H1 (cell line): ENCODE measurements around the gene NOL9. TPM values are rescaled to one million over a fixed set of nuclear protein-coding genes. Genes with fewer than 3 reads are reported as not detected.

Experiments
- ATF3 ChIP-seq: IDR thresholded peaks from 2 replicates; pipeline ENCODE4 v1.6.1; 2011; ENCODE audit warnings: low read depth, mild to moderate bottlenecking, low read length; ENCODE audit not compliant: insufficient read depth
- BCL11A ChIP-seq, 2 experiments: IDR thresholded peaks; one replicate each; pipeline ENCODE4 v1.6.1; 2011; ENCODE audit warnings: low read depth in 2 of 2, low read length in 2 of 2, mild to moderate bottlenecking in 2 of 2
- BRCA1 ChIP-seq: IDR thresholded peaks from 2 replicates; pipeline ENCODE4 v1.6.1; 2012; ENCODE audit warnings: low read depth, low read length, improper control_type of control experiment
- CBX5 ChIP-seq: fragments of 300-800, 300-1000 bp; sonication (generic); IDR thresholded peaks from 2 replicates; pipeline ENCODE4 v1.7.1; 2016; ENCODE audit warnings: antibody characterized with exemption, low read length, low read depth
- CHD2 ChIP-seq: IDR thresholded peaks from 2 replicates; pipeline ENCODE4 v1.6.1; 2012; ENCODE audit warnings: low read length, improper control_type of control experiment
- CREB1 ChIP-seq: IDR thresholded peaks from 2 replicates; pipeline ENCODE4 v1.6.1; 2012; ENCODE audit warnings: inconsistent platforms
- CTCF ChIP-seq, 3 experiments: IDR thresholded peaks; 1 replicate in 2 of 3; 2 replicates in 1 of 3; pipeline versions ENCODE4 v1.5.1 to v1.6.1; 2011; ENCODE audit warnings: low read length in 3 of 3, mild to moderate bottlenecking in 3 of 3, inconsistent platforms in 2 of 3, low read depth in 1 of 3, moderate library complexity in 1 of 3; ENCODE audit not compliant: insufficient read depth in 1 of 3; ENCODE audit errors: control extremely low read depth in 1 of 3
- E2F6 ChIP-seq: IDR thresholded peaks from 2 replicates; pipeline ENCODE4 v1.6.1; 2012; ENCODE audit warnings: inconsistent platforms
- GABPA ChIP-seq: IDR thresholded peaks from 2 replicates; pipeline ENCODE4 v1.6.1; 2011; ENCODE audit warnings: mild to moderate bottlenecking, low read length, moderate library complexity, borderline replicate concordance; ENCODE audit not compliant: insufficient read depth
- GTF2F1 ChIP-seq: IDR thresholded peaks from 2 replicates; pipeline ENCODE4 v1.6.1; 2012; ENCODE audit warnings: low read depth, low read length, improper control_type of control experiment, borderline replicate concordance
- HDAC2 ChIP-seq, 2 experiments: fragments of 300-600 bp in 1 of 2; sonication (generic) in 1 of 2; IDR thresholded peaks; 2 replicates each; pipeline ENCODE4 v1.6.1; 2011 to 2012; ENCODE audit warnings: low read depth in 2 of 2, low read length in 2 of 2, mild to moderate bottlenecking in 2 of 2, moderate library complexity in 2 of 2, borderline replicate concordance in 1 of 2, inconsistent platforms in 1 of 2
- NANOG ChIP-seq: IDR thresholded peaks from 2 replicates; pipeline ENCODE4 v1.6.1; 2011; ENCODE audit warnings: low read length, low read depth, mild to moderate bottlenecking, inconsistent platforms; ENCODE audit not compliant: insufficient read depth, poor library complexity, severe bottlenecking
- PHF8 ChIP-seq: fragments of 200-600 bp; sonication (generic); conservative IDR thresholded peaks from 2 replicates; pipeline ENCODE4 v1.7.1; 2012; ENCODE audit warnings: low read depth, mild to moderate bottlenecking, inconsistent platforms, low read length, moderate library complexity
- POLR2A ChIP-seq, 2 experiments: IDR thresholded peaks; 1 replicate in 1 of 2; 2 replicates in 1 of 2; pipeline ENCODE4 v1.6.1; 2011; ENCODE audit warnings: low read depth in 2 of 2, low read length in 2 of 2, mild to moderate bottlenecking in 2 of 2; ENCODE audit errors: control extremely low read depth in 1 of 2
- RAD21 ChIP-seq, 2 experiments: IDR thresholded peaks in 1 of 2; conservative IDR thresholded peaks in 1 of 2; 2 replicates each; pipeline ENCODE4 v1.6.1; 2011; ENCODE audit warnings: low read depth in 2 of 2, low read length in 2 of 2, improper control_type of control experiment in 1 of 2, inconsistent platforms in 1 of 2, mild to moderate bottlenecking in 1 of 2, moderate library complexity in 1 of 2
- SIN3A ChIP-seq, 2 experiments: IDR thresholded peaks in 1 of 2; conservative IDR thresholded peaks in 1 of 2; 2 replicates each; pipeline ENCODE4 v1.6.1; 2011 to 2012; ENCODE audit warnings: low read length in 2 of 2, improper control_type of control experiment in 1 of 2, low read depth in 1 of 2, mild to moderate bottlenecking in 1 of 2
- SP2 ChIP-seq: IDR thresholded peaks from 2 replicates; pipeline ENCODE4 v1.6.1; 2012; ENCODE audit warnings: mild to moderate bottlenecking, low read length, inconsistent platforms
- SP4 ChIP-seq: IDR thresholded peaks from 2 replicates; pipeline ENCODE4 v1.6.1; 2012; ENCODE audit warnings: low read length, inconsistent platforms
- TAF7 ChIP-seq: optimal IDR thresholded peaks from 2 replicates; pipeline ENCODE3; 2011; ENCODE audit warnings: low read depth, mild to moderate bottlenecking, inconsistent platforms, low read length, moderate library complexity, borderline replicate concordance
- TBP ChIP-seq: IDR thresholded peaks from 2 replicates; pipeline ENCODE4 v1.6.1; 2011; ENCODE audit warnings: low read depth, low read length, improper control_type of control experiment
- YY1 ChIP-seq: IDR thresholded peaks from 2 replicates; pipeline ENCODE4 v1.6.1; 2011; ENCODE audit warnings: low read depth, mild to moderate bottlenecking, low read length
- polyA plus RNA-seq, 7 experiments: library from polyadenylated mRNA; depleted of rRNA in 3 of 7; stranded (reverse) in 5 of 7; unstranded in 2 of 7; fragments of >200 nt in 5 of 7; fragments of 200-250 nt in 2 of 7; gene quantifications; 1 replicate in 5 of 7; 2 replicates in 1 of 7; 4 replicates in 1 of 7; pipeline versions ENCODE4 v1.2.1 to v1.2.3, GENCODE V29; 2011 to 2013; ENCODE audit warnings: missing spikeins in 2 of 7, mixed read lengths in 2 of 7
- total RNA-seq: library from RNA; stranded (reverse); fragmentation: NEBNext Ultra II Directional; extraction: Animal tissue kit (Norgen Biotek cat#: 25700); gene quantifications from 2 replicates; pipeline ENCODE4 v1.2.1, GENCODE V29; 2021

NOL9 gene
- total and polyA plus RNA-seq, 2 of the 8 experiments (the other 6 are each of a cell fraction or from before 2014, with no cell fraction given), result 17.1 to 38.1 TPM

GRCh38 chr1:6580119-6580592, 25.8 kb upstream of the NOL9 start (continued):
- TF ChIP-seq BRCA1 (no peak), RAD21 (IDR thresholded peaks at IDR 0.05 in 1 of 2, conservative IDR thresholded peaks at IDR 0.05 in 1 of 2; ENCODE audit: low read depth in 2 of 2, low read length in 2 of 2) (no peak), POLR2A (IDR thresholded peaks at IDR 0.05; ENCODE audit: control extremely low read depth in 1 of 2, low read depth in 2 of 2, low read length in 2 of 2) (peak in 1 of 2 experiments; percentile 51; a peak in 1 of 3 replicates), CBX5 (no peak), CTCF (IDR thresholded peaks at IDR 0.05; ENCODE audit: control extremely low read depth in 1 of 3, insufficient read depth in 1 of 3, low read depth in 1 of 3, low read length in 3 of 3) (no peak), HDAC2 (IDR thresholded peaks at IDR 0.05; ENCODE audit: borderline replicate concordance in 1 of 2, low read depth in 2 of 2, low read length in 2 of 2) (peak in 1 of 2 experiments; percentile 70; a peak in 1 of 4 replicates), CHD2 (no peak), BCL11A (IDR thresholded peaks at IDR 0.05; ENCODE audit: low read depth in 2 of 2, low read length in 2 of 2) (no peak), E2F6 (no peak), SP2 (no peak), YY1 (peak; percentile 67; the same call in 1 of the 2 replicates), PHF8 (peak; percentile 88), GABPA (no peak), TBP (no peak), CREB1 (no peak), SP4 (no peak), NANOG (no peak), TAF7 (no peak), SIN3A (conservative IDR thresholded peaks at IDR 0.05 in 1 of 2, IDR thresholded peaks at IDR 0.05 in 1 of 2; ENCODE audit: low read depth in 1 of 2, low read length in 2 of 2) (0 out of 4 replicates have a peak, but pooled peaks of 1 of the 2 experiments have one; percentile 56), GTF2F1 (no peak), ATF3 (no peak)
